Psoas muscle (tissue), 8 donors: ENCODE measurements around the gene KAZN. TPM values are rescaled to one million over a fixed set of nuclear protein-coding genes. Genes with fewer than 3 reads are reported as not detected.

Experiments used
- ATAC-seq, 4 donors: fragments of 200-7000 bp; cut with Tn5 transposase; one replicate each; pipeline ENCODE4 v1.9.1; 2020; ENCODE audit warnings: moderate library complexity in 3 of 4, mild to moderate bottlenecking in 2 of 4
- DNase-seq, 2 donors: peaks; one replicate each; pipeline ENCODE4 v3.0.0-alpha.2; 2020
- H3K27ac ChIP-seq: fragments of 200-600 bp; one replicate; pipeline ENCODE4 v1.8.0; 2022
- H3K27me3 ChIP-seq, 3 donors: fragments of 200-600 bp in 1 of 3; one replicate each; pipeline versions ENCODE4 v1.6.1 to v1.8.0; 2013 to 2022; ENCODE audit warnings: low read length in 2 of 3, mild to moderate bottlenecking in 2 of 3, moderate library complexity in 1 of 3; ENCODE audit not compliant: insufficient read depth in 3 of 3
- H3K36me3 ChIP-seq, 2 donors: fragments of 200-600 bp in 1 of 2; one replicate each; pipeline versions ENCODE4 v1.6.1 to v1.8.0; 2013 to 2022; ENCODE audit warnings: low read depth in 1 of 2, mild to moderate bottlenecking in 1 of 2, moderate library complexity in 1 of 2; ENCODE audit not compliant: insufficient read depth in 1 of 2
- H3K4me1 ChIP-seq: fragments of 200-600 bp; one replicate; pipeline ENCODE4 v1.8.0; 2022
- H3K4me3 ChIP-seq: fragments of 200-600 bp; one replicate; pipeline ENCODE4 v1.8.0; 2022; ENCODE audit warnings: mild to moderate bottlenecking
- H3K9me3 ChIP-seq: fragments of 200-600 bp; one replicate; pipeline ENCODE4 v1.8.0; 2022
- CTCF ChIP-seq: fragments of 200-600 bp; IDR thresholded peaks from one replicate; pipeline ENCODE4 v1.8.0; 2022; ENCODE audit warnings: antibody characterized with exemption
- WGBS, 3 donors: extraction: QIAGEN DNeasy Blood & Tissue Kit; methylation state at CpG; one replicate each; pipeline versions ENCODE4 v1.1.6 to v1.1.7; 2013; 5-methylcytosine and 5-hydroxymethylcytosine counted together
- intact Hi-C, 2 donors: fragments of 100-400 bp; cut with DNase I; formaldehyde crosslinking; loops; one replicate each; pipeline versions ENCODE4 v1.11.0 to v1.14.2; 2022
- polyA plus RNA-seq, 3 donors: library from polyadenylated mRNA; stranded (reverse); fragments of 200-250 nt; gene quantifications; one replicate each; pipeline ENCODE4 v1.2.3, GENCODE V29; 2013
- total RNA-seq, 4 donors: library from RNA; stranded (reverse); fragmentation: NEBNext Ultra II Directional in 2 of 4; extraction: Animal tissue kit (Norgen Biotek cat#: 25700) in 2 of 4; gene quantifications; one replicate each; pipeline versions ENCODE4 v1.2.1 to v1.2.4, GENCODE V29; 2021 to 2023
- donor health status: healthy with polysubstance abuse.
- donor health status: DM: no; HTN: no; CAD: no; lungs with moderate emphysema.
- donor health status: Bipolar disorder and iron deficiency.
- donor health status: healthy.
- donor health status: DM: yes; HTN: yes; CAD: no.
- donor health status: DM: no; HTN: no; CAD: no.
- donor health status: DM: no; HTN: no; CAD: no.
- donor health status: DM: yes; HTN: yes; CAD: no.

Gene KAZN
- total and polyA plus RNA-seq, 7 donors: 0.23 to 2.3 (median 0.97) TPM

- Histone ChIP-seq H3K9me3 (no peaks in the 10 kb centered on the region), H3K4me1 (no peaks in the 10 kb centered on the region), H3K27me3 (no peaks in the 10 kb centered on the region), H3K27ac (no peak overlapping the region), H3K36me3 (no peaks in the 10 kb centered on the region), H3K4me3 (no peak overlapping the region)
- TF ChIP-seq CTCF: no peak
- DNase-seq (no peak), ATAC-seq (no peak)
- intact Hi-C loops: no loop called here
- 90 to 93% (median 92%) methylated on average over 7 of the region's 7 CpGs for WGBS, 3 donors
Observed at GRCh38 chr1:14718476-14718875, 120.0 kb downstream of the KAZN start.

DNA sequence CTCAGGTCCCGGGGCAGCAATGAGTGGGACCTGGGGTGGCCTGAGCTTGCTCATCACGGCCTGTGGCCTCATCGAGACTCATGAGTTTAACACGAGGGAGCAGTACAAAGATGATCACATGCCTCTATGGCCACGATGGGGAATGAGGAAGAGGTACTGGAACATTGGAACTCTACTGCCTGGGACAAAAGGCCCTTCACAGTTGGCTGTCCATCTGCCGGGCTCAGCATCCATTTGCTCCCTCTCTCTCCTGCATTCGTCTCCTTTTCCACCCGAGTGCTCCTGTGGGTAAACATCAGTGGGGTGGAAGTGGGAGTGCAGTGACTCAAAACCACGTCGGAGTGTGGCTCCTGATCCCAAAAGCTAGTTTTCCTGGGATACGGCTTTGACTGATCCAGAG, 124.9 kb downstream of the KAZN start:
- ATAC-seq (no peak), DNase-seq (no peak)
- Histone ChIP-seq H3K4me1 (no peaks in the 10 kb centered on the region), H3K4me3 (no peak overlapping the region), H3K36me3 (no peaks in the 10 kb centered on the region), H3K9me3 (no peaks in the 10 kb centered on the region), H3K27ac (no peak overlapping the region), H3K27me3 (peaks cover 0 to 1% (median 0%) of the 10 kb centered on the region in 3 donors)
- intact Hi-C loops: no loop called here
- WGBS, 3 donors: 66 to 77% (median 67%) methylated on average over 11 of the region's 11 CpGs
- no peak for TF ChIP-seq CTCF

DNA sequence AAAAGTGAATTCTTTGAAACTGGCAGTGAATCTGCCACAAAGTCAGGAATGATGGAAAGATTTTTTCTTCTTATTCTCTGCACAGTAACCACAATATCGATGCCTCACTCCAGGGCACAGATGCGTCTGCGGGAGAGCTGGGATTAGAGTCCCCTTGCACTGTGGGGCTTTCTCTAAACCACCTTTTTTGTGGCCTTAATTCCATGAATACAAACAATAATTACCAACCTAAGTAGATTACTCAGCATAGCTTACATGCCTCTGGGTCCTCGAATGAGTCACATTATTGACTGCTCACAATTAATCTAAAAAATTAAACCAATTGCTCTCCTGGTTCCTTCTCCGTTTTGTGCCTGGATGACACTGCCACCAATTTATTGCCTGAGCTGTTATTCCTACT, 125.8 kb downstream of the KAZN start:
- Histone ChIP-seq H3K27ac (no peak overlapping the region), H3K4me3 (no peak overlapping the region), H3K36me3 (no peaks in the 10 kb centered on the region), H3K4me1 (no peaks in the 10 kb centered on the region), H3K27me3 (peaks cover 0 to 1% (median 0%) of the 10 kb centered on the region in 3 donors), H3K9me3 (no peaks in the 10 kb centered on the region)
- ATAC-seq (no peak), DNase-seq (no peak)
- WGBS, 3 donors: 71 to 81% (median 77%) methylated on average over 5 of the region's 5 CpGs
- intact Hi-C loops: no loop called here
- no peak for TF ChIP-seq CTCF

DNA sequence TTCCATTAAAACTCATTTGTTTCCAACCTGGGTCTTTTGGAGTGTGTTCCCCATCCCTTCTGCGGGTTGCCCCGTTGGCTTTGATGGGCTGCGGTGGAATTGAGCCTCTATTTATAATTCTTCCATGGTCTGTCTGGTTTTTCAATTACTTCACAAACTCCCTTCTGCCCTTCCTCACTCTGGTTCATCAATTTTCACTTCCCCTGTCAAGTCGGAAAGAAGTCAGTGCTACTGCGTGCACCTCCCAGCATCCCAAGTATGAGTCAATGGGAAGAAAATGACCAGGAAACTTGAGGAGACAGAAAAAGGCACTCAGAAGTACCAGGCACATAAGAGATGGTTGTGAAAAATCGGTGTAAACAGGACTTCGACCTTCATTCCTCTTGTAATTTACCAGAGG, 126.2 kb downstream of the KAZN start:
- 52 to 60% (median 54%) methylated on average over 7 of the region's 7 CpGs for WGBS, 3 donors
- Histone ChIP-seq H3K27ac (no peak overlapping the region), H3K4me3 (no peak overlapping the region), H3K4me1 (no peaks in the 10 kb centered on the region), H3K9me3 (no peaks in the 10 kb centered on the region), H3K36me3 (no peaks in the 10 kb centered on the region), H3K27me3 (peaks cover 0 to 1% (median 0%) of the 10 kb centered on the region in 3 donors)
- intact Hi-C loops: no loop called here
- ATAC-seq (no peak), DNase-seq (no peak)
- TF ChIP-seq CTCF: no peak

DNA sequence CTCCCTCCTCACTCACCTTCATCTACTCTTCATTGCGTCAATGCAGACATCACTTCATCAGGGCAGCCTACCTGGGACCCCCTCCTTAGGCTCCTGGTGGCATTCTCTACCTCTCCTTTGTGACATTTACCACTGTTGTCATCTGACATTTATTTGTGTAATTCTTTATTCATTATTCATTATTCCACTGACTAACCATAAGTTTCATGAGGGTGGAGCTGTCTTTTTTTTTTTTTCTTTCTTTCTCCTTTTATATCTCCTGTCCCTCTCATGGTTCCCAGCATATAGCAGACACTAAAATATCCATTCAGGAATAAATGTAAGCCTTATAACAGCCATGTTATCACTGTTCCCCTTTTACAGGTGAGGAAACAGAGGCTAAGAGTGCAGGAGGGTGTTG, 126.8 kb downstream of the KAZN start:
- Histone ChIP-seq H3K9me3 (no peaks in the 10 kb centered on the region), H3K4me3 (no peak overlapping the region), H3K36me3 (no peaks in the 10 kb centered on the region), H3K27me3 (peaks cover 0 to 1% (median 0%) of the 10 kb centered on the region in 3 donors), H3K27ac (no peak overlapping the region), H3K4me1 (no peaks in the 10 kb centered on the region)
- intact Hi-C loops: no loop called here
- no peak for DNase-seq
- no peak for ATAC-seq
- TF ChIP-seq CTCF: no peak
- WGBS, 3 donors: 88 to 100% (median 100%) methylated on average over 1 of the region's 1 CpG
